Hepatocyte (in vitro differentiated cells): ENCODE results near the gene GALE.

Source experiments
- CTCF ChIP-seq: fragments of 200-600 bp; sonication (generic); IDR thresholded peaks from 2 replicates; pipeline ENCODE4 v1.5.1; 2016; ENCODE audit warnings: antibody characterized with exemption, mild to moderate bottlenecking; ENCODE audit not compliant: poor library complexity
- EZH2 ChIP-seq: fragments of 200-600 bp; sonication (generic); IDR thresholded peaks from 2 replicates; pipeline ENCODE4 v1.6.1; 2016; ENCODE audit warnings: antibody characterized with exemption, mild to moderate bottlenecking, borderline replicate concordance
- EZH2phosphoT487 ChIP-seq: fragments of 200-600 bp; sonication (generic); IDR thresholded peaks from one replicate; pipeline ENCODE4 v1.6.1; 2018; ENCODE audit warnings: antibody characterized with exemption, mild to moderate bottlenecking, low read depth, moderate library complexity; ENCODE audit not compliant: unreplicated experiment, severe bottlenecking

DNA sequence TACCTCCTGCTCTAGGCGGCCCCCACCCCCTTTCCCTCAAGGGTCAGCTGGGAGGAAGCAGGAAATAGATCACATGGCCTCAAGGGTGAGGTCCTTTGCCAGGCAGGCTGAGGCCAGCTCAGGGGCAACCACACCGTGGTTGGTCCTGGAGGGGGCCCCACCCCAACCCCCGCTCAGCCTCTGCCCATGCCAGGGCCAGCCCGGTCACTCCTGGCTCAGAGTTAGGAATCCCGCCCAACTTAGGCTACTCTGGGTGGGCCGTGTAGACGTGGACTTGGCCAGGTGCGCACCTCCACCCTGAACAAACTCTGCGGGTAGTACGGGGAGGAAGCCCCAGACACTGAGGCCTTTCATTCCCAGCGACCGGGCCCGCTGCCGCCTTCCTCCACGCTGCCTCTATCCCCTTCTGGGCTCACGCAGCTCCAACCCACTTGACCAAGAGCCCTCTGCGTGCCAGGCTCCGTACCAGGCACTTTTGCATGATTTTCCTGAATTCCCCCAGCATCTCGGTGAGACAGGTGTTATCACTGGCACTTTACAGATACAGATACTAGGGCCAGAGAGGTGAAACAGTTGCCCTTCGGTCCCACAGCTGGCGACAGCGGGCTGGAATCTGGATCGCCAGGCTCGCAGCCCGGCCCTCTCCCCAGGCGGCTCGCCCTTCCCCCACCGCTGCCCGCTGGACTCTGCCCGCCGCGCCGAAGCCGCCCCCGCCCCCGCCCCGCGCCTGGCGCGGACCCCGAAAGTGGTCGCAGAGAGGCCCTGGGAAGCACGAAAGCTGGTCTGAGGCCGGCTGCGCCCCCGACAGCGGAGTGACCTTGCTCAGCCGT lies 769 bp downstream of the GALE start:
- TF ChIP-seq CTCF (no peak), EZH2 (no peak), EZH2phosphoT487 (no peak)
